Mammary epithelial cell (primary cell): ENCODE results near the gene TRIML2.

ENCODE experiments used
- CTCF ChIP-seq, 2 donors: IDR thresholded peaks in 1 of 2; conservative IDR thresholded peaks in 1 of 2; 2 replicates each; pipeline ENCODE4 v1.5.1; 2011 to 2012; ENCODE audit warnings: inconsistent platforms in 2 of 2, low read length in 2 of 2, mild to moderate bottlenecking in 2 of 2, control low read depth in 1 of 2, low read depth in 1 of 2; ENCODE audit not compliant: insufficient read depth in 1 of 2; ENCODE audit errors: extremely low read depth in 1 of 2
- EZH2 ChIP-seq: IDR thresholded peaks from 2 replicates; pipeline ENCODE4 v1.6.1; 2012; ENCODE audit warnings: low read length, inconsistent platforms, borderline replicate concordance

GRCh38 chr4:188121530-188121929 is 12.1 kb upstream of the TRIML2 start:
- TF ChIP-seq CTCF (conservative IDR thresholded peaks at IDR 0.05 in 1 of 2, IDR thresholded peaks at IDR 0.05 in 1 of 2; ENCODE audit: extremely low read depth in 1 of 2, insufficient read depth in 1 of 2, low read depth in 1 of 2, low read length in 2 of 2) (no peak), EZH2 (no peak)
